SK-N-MC (cell line): ENCODE results near the gene KLHL15.

Experiments
- EZH2 ChIP-seq: fragments of 200-600 bp; sonication (generic); IDR thresholded peaks from one replicate; pipeline ENCODE4 v1.6.1; 2017; ENCODE audit warnings: antibody characterized with exemption
- POLR2AphosphoS5 ChIP-seq: IDR thresholded peaks from 2 replicates; pipeline ENCODE4 v1.6.1; 2012; ENCODE audit warnings: mild to moderate bottlenecking, low read depth, low read length, borderline replicate concordance

- no peak for TF ChIP-seq POLR2AphosphoS5
- TF ChIP-seq EZH2 = no peak
These were observed 9.3 kb downstream of the KLHL15 start for GRCh38 chrX:24017674-24018073.
